Measurements from ENCODE around the gene UCN2.

UCN2 gene

DNA sequence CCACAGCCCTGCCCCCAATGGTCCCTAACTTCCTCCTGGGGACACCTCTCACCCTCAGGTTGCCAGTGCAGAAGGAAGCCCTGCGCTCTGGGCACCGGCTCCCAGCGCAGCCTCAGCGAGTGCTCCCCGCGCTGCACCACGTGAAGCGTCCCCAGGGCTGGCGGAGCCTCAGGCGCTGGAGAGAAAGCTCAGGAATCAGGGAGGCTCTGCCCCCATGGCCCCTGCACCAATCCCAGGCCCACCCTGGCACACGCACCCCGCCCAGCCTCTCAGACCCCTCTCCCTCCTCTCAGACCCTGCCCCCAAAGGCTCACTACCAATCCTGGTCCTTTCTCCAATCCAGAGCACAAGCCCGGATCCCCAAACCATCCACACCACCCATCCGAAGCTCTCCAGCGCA lies 24.6 kb upstream of the UCN2 start:
- DNase-seq: no peak

DNA sequence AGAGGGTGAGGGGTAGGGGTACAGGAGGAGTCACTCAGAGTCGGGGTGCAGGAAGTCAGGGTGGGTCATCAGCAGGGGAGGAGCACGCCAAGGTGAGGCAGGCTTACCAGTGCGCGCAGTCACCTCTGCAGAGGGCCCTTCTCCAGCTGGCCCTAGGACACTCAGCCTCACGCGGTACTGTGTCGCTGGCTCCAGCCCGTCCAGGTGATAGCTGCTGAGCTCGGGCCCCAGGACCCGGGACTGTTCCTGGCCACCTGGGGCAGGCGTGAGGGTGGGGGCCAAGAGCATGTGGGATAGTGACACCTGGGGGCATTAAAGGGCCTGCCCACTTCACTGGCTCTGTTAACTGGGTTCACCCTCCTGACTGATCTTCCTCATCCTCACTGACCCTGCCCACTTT lies 24.1 kb upstream of the UCN2 start:
- no peak for DNase-seq

DNA sequence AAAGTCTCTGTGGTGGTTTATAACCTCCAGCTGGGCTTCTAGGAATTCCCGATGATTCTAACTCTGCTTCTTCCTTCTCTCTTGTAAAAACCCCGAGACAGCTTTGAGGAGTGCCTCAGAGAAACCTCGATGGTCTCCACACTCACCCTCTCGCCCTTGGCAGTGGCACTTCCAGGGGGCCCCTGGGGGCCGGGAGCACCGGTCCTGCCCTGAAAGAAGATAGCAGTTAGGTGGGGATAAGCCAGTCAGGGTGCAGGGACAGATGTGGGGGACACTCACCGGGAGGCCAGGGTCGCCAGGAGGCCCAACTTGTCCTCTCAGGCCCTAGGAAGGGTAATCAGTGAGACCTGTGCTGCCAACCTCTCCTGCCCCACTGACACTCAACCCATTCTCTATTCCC lies 21.8 kb upstream of the UCN2 start:
- DNase-seq: no peak

DNA sequence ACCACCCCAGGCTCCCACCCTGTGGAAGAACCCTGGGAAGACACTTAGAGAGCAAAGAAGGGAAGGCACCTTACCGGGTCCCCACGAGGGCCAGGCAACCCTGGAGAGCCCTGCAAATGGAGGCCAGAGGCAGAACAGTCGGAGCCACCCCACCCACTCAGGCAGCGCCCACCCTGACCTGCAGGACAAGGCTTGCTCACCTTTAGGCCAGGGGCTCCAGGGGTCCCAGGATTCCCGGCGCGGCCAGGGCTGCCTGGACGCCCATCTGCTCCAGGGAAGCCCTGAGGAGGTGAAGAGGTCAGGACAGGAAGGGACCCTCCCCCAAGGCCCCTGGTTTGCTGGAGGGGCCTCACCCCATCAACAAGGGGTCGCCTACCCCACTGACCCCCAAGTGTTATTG lies 21.3 kb upstream of the UCN2 start:
- DNase-seq: no peak

DNA sequence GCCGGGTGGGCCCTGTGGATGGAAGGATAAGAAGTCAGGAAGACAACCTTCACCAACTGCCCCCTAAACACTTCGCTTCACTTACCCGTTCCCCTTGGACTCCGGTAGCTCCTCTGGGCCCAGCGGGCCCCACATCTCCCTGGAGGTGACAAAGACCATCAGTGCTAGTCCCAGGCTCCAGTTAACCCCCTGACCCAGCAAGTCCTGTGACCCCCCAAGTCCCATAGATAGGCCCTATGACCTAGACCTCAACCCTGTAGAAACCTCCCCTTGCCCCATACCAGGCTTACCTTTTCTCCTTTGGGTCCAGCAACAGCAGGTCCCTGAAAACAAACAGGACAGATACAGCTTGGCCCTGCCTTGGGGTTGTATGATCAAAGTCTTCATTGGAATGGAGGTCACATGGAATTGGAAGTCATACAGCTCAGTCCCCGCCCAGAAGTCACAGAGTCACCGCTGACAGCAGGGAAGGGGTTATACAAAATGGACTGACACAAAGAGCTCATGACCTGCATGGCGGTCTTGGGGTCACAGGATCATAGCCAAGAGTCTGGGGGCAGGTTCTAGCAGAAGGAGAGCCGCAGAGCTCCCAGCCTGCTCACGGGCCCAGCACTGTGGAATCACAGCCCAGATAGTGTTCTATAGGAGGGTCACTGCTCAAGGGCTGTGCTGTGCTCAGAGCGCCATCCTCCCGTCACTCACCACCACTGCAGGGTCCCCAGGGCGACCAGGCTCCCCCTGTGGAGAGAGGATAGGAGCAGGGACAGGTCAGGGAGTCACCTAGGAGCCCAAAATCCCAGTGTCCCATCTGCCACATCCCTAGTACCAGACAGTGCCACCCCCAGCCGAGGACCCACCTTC lies 18.3 kb upstream of the UCN2 start:
- no peak for DNase-seq

DNA sequence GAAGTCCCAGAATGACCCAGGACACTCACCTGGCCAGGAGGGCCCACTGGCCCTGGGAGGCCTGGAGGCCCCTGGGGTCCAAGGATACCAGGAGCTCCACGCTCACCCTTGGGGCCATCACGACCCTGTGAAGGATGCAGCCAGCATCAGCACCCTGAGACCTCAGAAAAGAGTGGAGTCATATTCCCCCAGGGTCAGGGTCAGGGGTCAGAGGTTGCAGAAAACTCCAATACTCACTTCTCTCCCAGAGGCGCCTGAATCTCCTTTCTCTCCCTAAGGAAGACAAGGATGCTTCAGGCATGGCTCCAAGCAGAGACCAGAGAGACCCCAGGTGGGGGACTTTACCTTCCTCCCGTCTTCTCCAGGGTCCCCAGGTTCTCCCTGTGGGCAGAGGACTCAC lies 13.1 kb upstream of the UCN2 start:
- DNase-seq: no peak

DNA sequence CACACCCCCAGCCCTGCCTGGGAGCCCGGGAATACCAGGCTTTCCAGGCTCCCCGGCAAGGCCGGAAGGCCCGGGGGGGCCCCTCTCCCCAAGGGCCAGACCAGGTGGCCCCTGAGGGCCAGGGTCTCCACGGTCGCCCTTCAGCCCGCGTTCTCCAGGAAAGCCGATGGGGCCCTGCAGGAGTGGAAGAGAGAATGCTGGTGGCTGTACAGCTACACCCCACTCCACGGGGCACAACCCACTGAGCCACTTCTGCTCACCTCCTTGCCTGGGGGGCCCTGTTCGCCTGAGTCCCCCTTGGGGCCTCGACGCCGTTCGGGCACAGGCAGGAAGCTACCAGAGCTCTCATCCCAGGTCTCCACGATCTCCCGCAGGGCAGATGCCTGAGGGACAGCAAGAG lies 11.8 kb upstream of the UCN2 start:
- DNase-seq: no peak

DNA sequence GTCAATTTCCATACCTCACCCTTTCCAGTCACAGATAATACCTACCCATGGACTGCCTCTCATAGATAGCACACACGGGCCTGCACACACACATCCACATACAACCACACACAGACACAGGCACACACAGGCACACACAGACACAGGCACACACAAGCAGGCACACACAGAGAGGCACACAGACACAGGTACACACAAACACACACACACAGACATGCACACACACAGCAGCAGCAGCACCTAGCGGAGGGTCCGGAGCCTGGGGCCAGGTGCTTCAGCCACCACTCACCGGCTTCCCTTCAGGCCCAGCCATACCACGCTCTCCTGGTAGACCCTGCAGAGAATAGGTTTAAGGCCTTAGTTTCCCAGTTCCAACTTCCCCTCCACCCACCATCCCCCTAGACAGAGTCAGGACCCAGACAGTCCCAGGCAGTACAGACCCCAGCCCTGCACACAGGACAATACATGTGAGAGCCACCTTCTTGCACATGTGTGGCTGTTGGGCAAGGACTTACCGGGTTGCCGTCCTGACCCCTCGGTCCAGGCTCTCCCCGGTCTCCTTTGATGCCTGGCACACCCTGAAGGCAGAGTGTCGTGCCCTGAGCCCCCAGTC lies 10.5 kb upstream of the UCN2 start:
- DNase-seq: no peak

DNA sequence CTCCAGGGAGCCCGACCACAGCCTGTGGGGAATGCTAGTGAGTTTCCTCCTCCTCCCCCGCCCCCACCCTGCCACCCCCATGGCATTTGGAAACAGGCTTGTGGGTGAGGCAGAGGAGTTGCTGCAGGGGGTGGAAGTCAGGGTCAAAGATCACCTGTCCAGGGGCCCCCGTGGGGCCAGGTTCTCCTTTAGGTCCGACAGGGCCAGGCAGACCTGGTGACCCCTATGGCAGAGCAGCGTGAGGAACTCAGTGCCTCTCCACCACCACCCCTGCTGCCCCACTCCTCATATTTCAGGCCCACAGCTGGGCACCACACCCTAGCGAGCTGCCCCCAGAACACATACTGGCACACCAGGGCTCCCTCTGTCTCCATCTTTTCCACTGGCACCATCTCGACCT lies 8.9 kb upstream of the UCN2 start:
- DNase-seq: no peak

DNA sequence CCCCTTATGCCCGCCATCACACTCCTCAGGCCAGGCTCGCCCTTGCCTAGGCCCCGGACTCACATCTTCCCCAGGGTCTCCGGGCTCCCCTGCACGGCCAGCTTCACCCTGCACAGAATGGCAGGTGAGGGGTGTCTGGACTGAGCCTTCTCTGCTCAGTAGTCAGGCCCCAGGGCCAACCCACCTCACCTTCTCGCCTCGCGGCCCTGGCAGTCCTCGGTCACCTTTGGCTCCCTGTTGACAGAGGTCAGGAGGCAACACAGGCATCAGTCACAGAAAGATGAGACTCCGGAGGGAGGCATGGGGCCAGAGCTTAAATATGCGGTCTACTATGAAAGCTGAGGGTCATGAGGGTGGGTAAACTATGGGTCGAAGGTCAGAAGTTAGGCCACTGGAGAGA lies 8.4 kb upstream of the UCN2 start:
- no peak for DNase-seq

DNA sequence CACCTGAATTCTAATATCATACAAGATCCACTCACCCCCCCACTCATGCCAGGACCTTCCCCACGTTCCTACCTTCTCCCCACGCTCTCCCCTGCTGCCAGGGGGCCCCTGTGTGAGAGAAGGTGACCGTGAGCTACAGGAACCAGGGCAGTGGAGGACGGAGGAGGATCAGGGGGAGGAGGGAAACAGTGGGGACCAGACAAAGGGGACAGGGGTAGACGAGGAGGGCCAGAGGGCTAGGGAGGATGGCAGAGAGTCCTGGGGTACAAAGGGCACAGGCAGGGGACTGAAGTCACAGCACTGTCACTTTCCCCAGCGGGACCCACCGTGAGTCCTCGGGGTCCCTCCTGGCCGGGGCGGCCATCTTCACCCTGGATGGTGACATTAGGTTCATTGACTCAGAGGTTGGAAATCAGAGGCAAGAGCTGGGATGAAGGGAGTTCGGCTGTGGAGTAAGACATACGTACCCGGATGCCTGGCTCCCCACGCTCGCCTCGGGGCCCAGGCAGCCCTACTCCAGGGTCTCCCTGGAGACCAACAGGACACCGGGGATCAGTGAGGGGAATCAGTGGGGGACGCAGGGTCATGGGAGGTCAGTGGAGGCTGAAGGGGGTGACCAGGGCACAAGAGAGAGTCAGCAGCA lies 6.3 kb upstream of the UCN2 start:
- no peak for DNase-seq

DNA sequence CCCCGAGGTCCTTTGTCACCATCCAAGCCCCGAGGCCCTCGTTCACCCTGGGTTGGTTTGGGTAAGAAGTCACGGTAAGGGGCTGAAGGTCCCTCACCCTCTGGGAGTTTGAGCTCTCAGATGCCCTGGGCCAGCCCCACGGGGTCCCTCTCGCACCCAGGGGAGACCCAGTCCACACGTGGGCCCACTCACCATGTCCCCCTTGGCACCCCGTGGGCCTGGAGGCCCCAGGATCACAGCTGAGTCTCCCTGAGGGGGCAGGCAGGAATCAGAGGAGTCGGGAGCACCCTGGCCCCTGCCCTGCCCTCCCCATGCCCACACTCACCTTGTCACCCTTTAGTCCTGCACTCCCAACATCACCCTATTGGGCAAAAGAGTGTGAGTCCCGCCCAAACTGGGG lies 5.8 kb upstream of the UCN2 start:
- DNase-seq: no peak

DNA sequence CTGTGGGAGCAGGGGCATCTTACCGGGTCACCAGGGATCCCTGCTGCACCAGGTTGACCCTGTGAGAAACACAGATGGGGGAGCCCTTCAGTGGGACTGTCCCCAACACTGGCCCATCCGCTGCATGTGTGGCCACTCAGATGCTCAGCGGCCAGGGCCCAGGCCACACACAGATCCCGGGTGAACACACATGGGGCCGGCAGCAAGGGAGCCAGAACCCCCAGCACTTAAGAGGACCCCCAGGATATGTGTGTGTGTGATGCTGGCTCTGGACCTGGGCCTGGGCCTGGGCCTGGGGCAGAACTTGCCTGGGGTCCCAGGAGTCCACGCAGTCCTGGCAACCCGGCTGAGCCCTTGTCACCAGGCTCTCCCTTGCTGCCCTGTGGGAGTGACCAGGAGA lies 4.9 kb upstream of the UCN2 start:
- no peak for DNase-seq

DNA sequence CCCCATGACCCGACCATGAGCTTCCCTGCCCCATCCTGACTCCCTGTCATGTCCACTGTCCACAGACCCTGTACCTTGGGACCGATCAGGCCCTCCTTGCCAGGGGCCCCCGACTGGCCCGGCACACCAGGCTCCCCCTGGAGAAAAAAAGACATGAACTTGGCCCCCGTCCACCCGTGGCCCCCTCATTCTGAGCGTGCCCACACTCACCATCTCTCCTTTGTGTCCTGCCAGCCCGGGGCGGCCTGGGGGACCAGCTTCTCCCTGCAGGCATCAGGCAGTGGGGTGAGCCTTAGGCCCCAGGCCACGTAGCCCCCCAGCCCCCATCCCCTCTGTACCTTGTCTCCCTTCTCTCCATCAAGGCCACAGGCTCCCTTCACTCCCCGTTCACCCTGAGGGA lies 3.9 kb upstream of the UCN2 start:
- DNase-seq: no peak

DNA sequence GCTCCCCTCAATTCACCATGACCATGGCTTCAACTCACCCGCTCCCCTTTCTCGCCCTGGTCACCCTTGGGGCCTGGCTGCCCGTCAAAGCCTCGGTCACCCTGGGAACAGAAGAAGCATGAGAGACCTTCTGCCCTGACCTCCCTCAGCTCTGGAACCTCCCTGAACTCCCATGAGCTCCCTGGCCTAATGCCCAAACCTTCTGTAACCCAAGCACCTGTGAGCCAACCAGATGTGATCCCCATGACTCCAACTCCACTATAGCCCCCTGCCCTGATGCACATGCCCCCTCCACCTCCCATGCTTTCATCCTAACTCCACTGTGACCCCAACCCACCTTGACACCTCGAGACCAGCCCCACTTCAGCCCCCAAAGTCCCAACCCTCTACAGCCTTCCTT lies 3.5 kb upstream of the UCN2 start:
- no peak for DNase-seq

DNA sequence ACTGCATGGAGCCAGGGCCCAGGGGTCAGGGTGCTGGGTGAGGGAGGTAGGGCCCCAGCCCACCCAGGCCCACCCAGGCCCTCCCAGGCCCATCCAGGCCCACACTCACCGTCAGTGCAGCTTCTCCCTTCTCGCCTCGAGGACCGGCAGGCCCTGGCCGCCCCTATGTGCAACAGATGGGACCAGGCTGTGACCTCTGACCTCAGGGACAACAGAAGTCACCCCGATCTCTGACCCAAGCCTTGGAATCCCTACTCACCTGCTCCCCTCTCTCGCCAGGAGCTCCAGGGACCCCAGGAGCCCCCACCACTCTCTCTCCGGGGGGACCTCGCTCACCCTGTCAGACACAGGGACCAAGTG lies 2.8 kb upstream of the UCN2 start:
- no peak for DNase-seq

DNA sequence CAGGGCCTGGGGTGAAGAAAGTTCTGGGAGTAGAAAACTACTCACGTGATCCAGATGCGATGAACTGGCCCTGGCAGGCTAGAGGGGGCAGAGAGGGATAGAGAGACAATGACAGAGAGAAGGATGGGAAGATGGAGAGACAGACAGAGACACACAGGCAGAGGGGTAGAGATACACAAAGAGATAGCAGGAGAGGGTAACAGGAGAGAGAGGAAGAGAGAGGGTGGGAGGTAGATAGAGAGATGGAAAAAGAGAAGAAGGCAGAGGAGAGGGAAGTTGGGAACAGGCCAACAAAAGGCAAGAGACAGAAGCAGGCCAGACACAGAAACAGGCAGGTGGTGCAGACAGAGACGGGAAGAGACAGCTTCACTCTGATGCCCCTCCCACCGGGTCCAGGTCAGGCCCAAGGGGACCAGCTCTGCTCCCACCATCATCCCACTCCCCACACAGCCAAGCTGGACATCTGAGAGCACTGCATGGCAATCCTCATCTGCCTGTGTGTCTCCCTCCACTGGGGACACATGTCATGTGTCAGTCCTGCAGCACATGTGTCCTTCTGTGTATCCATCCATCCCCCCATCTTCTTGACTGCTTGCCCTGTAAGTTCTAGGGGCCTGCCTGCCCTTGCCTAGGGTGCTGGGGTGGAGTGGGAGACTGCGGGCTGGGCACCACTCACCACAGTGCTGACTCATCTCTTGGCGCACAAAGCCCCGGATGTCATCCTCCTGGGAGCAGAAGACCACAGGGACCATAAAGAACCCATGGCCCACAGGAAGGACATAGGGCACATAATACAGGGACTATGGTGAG lies 2.2 kb upstream of the UCN2 start:
- no peak for DNase-seq

DNA sequence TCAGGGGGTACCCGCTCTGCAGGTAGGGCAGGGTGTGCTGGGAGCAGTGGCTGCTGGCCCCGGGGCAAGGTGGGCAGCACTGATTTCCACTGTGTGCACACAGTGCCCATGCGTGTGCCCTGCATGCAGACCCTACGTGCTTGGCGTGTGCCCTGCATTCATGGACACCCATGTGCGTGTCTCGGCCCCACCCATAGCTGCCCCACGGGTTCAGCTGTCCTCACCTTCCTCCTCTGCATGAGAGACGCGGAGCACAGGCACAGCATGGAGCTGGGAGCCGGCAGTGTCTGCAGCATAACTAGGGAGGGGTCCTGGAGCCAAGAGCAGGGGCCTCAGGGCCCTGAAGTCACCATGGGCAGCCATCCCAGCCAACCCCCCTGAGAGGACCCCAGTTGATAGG lies 1.6 kb upstream of the UCN2 start:
- DNase-seq: no peak

DNA sequence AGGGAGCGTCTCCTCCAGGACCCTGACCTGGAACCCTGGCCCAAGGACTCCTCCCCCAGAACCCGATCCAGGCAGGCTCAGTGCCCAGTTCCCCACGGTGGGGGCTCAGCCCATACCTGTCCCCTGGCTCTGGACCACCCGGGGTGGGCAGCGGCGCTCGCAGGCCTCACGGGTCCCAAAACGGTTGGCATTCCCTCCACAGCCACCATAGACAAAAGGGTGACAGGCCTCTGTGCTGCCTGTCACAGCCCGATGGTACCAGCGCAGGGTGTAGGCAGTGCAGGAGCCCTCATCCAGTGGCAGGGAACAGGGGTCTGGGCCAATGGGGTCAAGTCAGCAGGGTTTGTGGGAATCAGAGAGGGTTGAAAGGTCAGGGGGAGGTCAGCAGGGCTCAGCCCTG lies 1.1 kb upstream of the UCN2 start:
- DNase-seq: no peak

DNA sequence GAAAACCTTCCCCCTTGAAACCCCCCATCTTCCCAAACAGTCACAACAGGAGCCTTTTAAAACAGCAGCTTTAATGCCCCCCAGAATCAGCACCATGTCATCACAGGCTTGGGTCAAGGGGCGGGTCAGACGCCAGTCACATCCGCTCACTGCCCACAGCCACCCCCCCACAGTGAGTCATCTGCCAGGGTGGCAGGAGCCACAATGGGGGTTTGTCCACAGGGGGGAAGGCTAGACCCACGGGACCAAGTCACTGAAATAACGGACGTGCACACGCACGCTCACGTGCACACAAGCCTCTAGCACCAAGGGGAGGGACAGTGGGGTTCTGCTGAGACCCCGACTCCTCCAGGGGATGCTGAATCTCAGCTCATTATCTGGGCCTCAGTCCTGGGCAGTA lies 441 bp upstream of the UCN2 start:
- DNase-seq: no peak

DNA sequence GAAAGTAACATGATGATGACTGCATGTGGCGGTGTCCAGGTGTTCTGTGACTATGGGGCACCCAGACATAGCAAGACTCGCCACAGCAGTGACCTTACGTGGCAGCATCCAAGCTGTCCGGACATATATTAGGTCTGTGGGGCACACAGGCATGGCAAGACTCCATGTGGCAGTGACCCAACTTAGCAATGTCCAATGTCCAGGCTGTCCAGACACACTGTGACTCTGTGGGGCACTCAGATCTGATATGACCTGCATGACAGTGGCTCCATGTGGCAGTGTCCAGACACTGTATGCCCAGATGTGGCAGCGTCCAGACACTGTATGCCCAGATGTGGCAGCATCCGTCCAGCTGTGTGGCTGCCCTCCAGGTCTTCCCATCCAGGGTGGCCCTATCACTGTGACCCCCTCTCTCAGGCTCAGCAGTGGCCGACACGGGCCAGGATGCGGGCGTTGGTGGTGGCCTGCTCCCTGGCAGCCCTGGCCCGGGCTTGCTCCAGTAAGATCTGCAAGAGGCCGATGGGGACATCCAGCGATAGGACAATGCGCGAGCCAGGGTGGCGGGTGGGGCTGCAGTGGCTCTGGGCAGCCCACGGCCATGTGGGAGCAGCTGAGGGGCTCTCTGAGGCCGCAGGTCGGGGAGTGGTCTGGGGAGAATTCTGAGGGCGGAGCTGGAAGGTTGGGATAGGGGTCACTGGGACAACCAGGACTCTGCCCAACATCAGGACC lies 1.1 kb downstream of the UCN2 start:
- DNase-seq: no peak

DNA sequence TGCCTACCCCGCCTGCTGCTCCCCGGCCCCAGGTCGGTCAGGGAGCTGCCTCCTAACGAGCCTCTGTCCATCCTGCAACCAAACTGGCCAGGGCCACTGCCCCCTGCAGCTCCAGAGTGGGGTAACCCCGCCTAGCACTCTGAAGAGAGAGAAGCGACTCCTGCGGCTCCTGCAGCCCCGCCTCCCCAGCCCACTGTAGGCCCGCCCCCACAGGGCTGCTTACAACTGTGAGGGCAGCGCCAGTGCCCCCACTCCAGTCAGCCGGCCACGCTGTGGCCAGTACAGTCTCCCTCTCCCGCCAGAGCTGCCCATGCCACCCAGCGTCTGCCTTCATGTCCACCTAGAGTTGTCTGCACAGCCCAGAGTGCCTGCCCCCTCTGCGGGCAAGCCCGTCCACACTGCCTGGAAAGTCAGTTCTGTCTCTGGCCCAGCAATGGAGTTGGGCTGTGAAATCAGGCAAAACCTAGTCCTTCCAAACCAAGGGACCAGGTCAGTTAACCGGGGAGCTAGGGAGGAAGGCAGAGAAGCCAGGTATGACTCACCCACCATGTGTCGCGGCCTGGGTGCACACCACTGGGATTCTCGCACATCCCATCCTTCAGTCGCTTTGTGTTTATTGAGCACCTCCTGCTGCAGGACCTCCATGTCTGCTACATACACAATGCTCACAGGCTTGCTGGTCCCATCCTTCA lies 2.4 kb downstream of the UCN2 start:
- DNase-seq: no peak

Measured in DMS 273 treated with DMSO at 0.1 percent for 48 hours (cell line).